ENCODE data around the gene ANKIB1.
"Not testable (repeated sequence)": the region's sequence is repeated elsewhere in the genome, so short reads cannot be mapped to it uniquely, and the experiment has no call there.

ANKIB1 gene

DNA sequence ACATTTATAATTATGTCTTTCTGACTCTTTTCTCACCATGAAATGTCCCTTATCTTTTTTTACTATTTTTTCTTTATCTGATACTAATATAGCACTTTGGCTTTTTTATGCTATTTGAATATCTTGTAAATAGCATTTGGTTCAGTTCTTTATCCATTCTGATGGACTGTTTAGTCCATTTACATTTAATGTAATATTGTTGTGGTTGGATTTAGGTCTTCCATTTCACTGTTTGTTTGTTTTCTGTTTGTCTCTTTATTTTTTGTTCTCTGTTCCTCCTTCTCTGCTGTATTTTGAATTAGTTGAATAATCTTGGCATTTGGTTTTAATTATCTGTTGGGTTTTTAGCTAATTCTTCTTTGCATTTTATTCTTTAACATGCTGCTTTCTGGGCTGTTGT, 89.8 kb downstream of the ANKIB1 start:
- DNase-seq: no peak

DNA sequence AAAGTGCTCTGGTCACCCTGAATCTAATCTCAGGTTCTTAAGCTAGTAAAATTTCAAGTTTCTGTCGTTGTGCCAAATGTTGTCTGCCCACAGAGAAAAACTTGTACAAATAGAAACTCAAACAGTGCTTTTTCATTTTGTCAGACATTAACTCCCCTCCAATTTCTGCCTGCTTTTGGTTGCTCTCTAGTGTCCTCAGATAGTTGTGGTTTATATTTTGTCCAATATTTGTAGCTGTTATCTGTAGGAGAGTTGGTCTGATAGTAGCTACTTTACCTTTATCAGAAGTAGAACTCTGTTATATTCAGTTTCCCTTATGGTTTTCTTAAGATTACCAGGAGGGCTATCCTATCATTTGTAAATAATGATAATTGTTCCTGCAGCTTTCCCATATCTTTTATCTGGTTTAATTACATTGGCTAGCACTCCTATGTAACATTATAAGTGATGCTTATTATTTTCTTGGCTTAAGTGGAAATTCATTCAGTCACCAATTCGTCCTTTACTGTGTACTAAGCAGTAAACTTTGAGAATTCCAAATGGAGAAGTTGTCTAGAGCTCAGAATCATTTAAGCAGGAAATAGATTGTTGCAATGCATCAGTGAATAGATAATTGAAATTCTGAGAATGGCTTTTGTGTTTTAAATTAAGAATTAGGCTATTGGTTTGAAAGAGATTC, 91.0 kb downstream of the ANKIB1 start:
- no peak for DNase-seq

DNA sequence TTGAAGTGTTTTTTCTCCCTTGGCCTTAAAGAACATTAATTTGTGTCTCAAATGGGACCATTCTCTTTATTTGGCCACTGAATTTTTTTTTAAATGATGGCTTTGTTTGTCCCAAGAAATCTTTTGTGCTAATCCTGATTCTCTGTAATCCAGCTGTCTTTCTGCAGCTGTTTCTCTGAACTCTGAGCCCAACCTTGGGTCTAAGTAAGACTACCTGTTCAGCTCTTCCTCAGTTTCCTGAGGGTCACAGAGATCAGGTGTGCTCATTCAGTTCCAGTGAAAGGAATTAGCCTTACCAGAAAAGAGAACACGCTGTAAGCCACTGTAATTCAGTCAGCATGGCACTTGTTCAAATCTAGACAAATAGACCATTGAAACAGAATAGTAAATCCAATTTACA, 94.2 kb downstream of the ANKIB1 start:
- no peak for DNase-seq

DNA sequence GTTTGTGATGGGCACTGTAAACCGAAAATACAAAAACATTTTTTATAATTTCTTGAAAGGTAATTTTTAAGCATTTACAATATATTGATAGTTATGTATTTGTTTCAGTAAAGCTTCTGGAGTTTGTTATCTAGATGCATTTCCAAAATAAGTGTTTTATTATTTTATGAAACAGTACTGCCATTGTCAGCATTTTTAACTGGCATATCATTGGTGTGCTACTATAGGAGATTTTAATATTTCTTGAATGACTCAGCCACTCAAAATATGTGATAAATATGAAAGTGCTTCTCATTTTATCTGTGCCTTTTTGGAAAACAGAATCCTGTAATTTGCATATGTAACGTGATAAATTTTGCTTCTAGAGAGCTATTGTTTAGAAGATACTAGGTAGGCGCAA, 97.9 kb downstream of the ANKIB1 start:
- no peak for DNase-seq

DNA sequence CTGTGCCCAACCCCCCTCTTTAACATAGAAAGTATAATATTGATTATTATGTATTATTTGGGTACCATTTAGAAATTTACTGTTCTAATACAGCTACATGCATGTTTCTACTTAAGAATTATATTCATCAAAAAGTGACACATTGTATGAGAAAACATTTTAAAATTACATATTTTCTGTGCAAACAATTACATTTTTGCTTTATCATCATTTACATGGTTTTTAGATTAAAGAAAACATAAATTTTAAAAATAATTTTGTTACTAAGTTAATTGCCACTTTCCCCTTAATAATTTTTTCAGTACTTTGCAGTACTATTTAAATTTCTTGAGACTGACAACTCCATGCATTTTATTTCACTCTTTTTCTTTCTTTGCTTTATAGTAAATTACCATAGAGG, 106.2 kb downstream of the ANKIB1 start:
- no peak for DNase-seq

DNA sequence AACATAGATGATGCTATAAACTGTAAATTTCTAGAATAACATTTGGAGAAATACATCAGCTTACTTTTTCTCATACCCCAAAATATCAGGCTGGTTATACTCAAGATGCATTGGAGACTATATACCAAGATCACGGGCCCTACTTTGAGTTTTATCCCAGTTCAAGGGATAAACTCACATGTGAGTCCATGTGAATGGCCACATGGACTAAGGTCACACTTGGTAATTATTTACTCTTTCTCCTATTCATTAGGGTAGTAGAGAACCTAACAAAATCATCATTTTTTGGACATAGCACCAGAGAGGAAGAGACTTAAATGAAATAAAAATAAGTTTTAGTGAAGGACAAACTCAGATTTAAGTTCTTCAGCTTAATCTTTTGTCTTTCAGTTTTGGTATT, 108.4 kb downstream of the ANKIB1 start:
- DNase-seq: no peak

DNA sequence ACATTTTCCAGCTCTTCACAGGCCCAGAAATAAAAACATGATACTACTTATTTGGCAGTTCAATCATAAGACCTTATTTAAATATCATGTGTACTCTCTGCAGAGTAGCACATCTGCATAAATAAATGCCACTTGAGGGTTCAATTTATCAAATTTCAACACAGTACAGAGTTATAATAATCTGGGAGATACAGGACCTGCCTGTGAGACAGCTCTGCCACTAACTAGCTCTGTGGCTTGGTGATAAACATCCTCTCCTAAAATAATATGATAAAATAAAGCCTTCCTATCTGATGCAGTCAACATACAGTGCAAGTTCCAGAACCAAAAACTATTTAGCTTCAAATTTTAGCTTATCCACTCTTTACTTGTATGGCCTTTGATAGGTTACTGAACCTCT, 110.6 kb downstream of the ANKIB1 start:
- DNase-seq: no peak

DNA sequence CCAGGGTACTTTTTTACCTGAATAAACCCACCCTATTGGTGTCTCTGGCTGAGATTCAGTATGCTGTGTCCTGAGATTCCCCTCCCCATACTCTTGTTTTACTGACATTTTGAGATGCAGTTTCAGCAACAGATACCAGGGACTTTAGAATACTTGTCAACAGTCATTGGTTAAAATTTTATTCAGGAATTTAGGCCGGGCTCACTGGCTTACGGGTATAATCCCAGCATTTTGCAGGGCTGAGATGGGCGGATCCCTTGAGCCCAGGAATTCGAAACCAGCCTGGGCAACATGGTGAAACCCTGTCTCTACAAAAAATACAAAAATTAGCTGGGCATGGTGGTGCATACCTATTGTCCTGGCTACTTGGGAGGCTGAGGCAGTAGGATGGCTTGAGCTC, 111.5 kb downstream of the ANKIB1 start:
- DNase-seq: no peak

DNA sequence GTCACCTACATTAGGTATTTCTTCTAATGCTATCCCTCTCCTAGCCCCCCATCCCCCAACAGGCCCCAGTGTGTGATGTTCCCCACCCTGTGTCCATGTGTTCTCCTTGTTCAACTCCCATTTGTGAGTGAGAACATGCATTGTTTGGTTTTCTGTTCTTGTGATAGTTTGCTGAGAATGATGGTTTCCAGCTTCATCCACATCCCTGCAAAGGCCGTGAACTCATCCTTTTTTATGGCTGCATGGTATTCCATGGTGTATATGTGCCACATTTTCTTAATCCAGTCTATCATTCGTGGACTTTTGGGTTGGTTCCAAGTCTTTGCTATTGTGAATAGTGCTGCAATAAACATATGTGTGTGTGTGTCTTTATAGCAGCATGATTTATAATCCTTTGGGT, 113.4 kb downstream of the ANKIB1 start:
- not testable (repeated sequence) for DNase-seq

DNA sequence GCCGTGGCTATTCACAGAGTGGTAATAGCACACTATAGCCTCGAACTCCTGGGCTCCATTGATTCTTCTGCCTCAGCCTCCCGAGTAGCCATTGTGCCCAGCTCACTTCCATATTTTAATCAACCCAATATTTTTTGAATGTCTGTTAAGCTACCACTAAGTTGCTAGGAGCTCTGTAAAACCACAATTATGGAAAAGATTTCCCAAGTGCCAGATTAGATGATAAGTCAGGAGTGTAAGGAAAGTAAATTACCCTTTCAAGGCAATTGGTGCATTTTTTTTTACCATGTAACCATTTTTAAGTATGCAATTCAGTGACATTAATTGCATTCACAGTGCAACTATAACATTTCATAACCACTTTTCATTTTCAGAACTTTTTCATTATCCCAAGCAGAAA, 114.0 kb downstream of the ANKIB1 start:
- no peak for DNase-seq

DNA sequence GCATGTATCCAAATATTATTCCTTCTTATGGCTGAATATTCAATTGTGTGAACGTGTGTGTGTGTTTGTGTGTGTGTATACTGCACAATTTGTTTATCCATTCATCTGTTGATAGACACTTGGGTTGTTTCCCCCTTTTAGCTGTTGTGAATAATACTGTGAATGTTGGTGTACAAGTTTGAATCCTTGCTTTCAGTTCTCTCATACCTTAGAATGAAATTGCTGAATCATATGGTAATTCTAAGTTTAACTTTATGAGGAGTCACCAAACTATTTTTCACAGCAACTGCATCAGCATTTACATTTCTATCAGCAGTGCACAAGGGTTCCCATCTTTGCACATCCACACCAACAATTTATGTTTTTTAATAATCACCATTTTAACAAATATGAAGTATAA, 114.6 kb downstream of the ANKIB1 start:
- no peak for DNase-seq

DNA sequence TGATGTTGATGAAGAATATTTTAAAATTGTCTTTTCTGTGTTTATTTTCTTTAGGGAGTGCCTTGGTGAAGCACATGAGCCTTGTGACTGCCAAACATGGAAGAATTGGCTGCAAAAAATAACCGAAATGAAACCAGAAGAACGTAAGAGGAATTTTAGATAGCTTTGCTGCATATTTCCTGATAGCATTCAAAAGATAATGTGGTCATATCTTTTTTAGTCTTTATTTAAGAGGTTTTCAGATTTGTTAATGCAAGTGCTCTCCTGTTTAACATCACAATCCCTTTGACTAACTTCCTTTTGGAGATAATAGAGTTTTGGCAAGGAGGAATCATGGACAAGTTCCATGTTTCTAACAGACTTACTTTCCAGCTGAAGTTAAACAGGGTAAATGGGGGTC, 116.4 kb downstream of the ANKIB1 start:
- no peak for DNase-seq

DNA sequence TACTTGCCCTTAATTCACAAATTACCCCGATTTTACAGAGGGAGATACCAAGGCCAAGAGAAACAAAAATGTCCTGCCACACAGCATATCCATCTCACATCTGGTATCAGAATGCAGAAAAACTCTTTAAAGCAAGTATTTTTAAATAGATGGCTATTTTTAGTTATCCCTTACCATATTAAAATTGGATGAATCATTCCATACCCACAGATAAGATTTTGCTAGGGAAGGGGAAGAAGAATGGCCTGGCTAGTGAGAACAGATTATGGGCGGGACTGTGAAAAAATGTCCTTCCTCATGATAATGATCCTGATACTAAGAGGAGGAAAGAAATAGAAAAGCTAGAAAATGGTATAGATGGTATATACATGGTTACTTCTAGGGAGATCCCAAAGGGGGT, 121.0 kb downstream of the ANKIB1 start:
- DNase-seq: no peak

DNA sequence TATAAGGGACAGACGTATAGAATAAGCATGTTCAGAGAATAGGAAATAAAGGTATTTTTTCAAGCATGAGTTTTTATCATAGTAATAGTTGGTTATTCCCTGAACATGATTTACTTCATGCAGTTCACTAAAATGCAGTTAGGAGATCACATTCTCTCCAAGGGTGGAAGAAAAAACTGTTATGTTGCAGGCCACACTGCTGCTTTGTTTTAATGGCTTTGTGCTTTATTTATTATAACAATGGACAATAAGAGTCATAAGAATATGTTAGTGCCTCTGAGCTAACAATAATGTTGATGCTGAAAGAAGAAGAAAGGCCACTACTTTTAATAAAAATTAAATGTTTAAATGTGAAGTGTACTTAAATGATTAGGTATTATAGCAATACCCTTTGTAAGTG, 123.0 kb downstream of the ANKIB1 start:
- no peak for DNase-seq

DNA sequence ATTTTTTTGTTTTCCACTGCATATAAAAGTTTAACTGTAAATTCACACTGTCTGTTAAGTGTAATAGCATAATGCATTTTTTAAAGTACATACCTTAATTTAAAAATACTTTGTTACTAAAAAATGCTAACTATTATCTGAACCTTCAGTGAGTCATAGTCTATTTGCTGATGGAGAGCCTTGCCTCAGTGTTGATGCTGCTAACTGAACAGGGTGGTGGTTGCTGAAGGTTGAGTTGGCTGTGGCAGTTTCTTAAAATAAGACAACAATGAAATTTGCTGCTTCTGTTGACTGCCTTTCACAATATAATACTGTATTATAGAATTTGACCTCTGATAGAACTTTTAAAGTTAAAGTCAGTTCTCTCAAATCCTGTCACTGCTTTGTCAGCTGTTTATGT, 129.2 kb downstream of the ANKIB1 start:
- no peak for DNase-seq

DNA sequence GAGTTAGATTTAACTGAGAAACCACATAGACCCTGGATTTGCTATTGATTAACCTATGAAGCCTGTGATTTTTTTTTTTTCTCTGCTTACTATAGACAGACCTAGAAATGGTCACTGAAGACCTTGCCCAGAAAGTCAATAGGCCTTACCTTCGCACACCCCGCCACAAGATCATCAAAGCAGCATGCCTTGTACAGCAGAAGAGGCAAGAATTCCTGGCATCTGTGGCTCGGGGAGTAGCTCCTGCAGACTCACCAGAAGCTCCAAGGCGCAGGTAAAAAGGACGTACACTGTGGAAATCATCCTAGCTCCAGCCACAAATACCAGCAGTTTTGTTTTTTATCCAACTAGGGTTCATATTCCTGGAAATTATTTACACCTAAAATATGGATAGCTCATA, 145.3 kb downstream of the ANKIB1 start:
- DNase-seq: no peak

DNA sequence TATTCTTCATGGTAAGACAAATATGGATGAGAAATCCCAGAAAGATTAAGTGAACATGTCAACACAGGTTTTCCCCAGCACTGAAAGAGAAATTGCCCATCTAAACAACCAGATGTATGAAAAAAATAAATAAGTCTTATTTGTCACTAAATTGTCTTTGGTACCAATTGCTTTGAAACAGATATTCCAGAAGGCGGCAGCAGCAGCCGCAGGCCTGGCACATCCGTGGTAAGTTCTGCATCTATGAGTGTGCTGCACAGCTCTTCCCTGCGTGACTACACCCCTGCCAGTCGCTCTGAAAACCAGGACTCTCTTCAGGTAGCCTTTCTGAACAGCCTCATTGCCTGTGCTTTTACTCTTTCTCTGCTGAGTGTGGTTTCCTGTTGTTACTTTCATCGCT, 151.8 kb downstream of the ANKIB1 start:
- no peak for DNase-seq

DNA sequence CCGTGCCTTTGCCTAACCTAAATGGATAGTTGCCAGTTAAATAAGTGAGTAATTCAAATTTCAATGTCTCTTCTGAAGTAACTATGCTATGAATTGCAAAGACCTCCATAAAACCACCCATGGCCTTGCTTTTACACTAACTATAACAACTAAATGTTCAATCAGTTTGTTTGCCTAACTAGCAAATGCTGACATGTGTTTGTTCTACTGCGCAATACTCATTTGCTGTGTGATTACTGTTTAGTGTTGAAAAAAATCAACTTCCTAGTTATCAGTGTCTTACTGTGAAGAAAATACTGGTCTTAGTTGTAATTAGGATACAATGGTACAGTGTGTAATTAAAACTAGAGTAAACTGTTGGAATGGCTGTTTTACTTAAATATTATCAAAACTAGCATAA, 154.2 kb downstream of the ANKIB1 start:
- no peak for DNase-seq

DNA sequence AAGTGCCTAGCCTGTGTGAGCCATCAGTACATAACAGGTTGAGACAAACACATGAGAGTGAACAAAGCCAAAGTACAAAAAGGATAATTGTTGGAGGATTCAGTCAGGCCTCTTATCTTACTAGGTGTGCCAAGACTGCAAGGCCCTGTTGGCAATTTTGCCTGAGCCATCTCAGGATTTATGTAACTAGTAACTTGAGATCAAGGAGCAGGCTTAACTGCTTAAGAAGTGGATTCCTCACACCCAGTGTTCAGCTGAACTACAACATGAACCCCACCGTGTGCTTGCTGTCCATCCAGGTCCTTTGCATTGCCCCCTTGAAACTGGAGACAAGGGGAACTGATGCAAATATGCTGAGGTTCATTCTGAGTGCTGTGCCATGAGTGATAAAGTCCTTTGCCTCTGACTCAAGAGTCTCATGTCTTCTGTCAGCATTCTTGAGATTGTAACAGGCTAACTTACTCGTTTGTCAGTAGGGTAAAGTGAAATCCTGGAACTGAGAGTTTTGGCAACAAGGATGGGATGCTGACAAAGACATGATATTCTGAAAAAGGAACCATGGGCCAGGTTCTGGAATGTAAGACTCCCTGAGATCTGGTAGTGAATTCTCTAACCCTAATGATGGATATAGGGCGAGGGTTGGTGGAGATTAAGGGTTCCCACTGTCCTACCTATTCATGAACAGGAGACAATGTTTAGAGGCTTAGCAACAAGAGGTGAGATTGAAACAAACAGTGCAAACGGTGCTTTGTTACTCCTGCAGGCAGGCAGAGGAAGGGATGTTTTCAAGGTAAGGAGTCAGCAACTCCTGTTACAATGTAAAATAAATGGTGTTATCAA, 157.4 kb downstream of the ANKIB1 start:
- no peak for DNase-seq

DNA sequence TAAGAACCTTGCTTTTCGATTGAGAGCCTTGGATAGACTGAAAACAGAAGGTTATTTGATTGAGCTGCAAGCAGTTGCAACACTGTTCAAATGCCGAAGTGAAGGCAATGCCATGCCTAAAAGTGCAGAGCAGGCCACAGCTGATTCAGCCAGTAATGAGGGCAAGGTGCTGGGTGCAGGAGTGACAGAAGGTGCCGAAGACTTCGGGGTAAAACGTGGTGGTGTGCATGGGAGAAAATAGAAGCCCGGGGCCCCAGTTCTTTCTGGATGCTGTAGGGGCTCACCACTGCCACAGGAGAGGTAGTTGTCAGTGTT, 157.9 kb downstream of the ANKIB1 start:
- no peak for DNase-seq

DNA sequence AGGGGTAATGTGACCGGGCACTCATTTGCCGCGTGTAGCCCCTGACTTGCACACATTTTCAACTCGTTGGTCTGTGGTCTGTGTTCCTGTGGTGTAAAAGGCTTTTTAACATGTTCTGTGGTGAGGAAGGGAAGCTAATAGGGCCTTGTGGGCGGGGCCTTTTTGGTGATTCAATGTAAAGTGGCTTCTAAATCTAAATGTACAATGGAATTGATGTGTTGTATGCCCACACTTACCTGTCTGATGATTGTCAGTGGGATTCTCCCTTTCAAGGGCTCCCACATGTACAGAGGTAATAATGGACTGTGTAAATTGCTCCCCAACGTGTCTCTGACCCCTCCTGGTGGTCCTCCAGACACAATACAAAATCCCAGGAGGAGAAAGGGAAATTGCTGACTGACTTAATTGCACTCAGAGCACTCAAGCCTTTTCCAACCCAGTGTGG, 158.4 kb downstream of the ANKIB1 start:
- no peak for DNase-seq

DNA sequence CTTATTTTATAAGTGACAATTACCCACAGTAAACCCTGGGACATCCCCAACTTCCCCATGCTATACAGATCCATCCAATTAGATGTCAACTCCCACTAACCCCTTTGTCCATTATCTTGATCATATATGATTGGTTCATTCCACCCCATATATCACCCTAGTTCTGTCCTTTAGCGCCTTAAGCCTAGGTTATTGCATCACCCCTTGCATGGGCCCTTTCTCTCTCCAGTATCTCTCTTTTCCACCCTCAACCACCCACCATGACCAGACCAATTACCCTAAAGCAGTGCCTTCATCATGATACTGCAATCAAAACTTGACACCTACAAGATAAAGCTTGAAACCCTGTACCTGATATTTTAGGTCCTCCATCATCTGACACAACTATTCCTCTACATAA, 163.6 kb downstream of the ANKIB1 start:
- no peak for DNase-seq

DNA sequence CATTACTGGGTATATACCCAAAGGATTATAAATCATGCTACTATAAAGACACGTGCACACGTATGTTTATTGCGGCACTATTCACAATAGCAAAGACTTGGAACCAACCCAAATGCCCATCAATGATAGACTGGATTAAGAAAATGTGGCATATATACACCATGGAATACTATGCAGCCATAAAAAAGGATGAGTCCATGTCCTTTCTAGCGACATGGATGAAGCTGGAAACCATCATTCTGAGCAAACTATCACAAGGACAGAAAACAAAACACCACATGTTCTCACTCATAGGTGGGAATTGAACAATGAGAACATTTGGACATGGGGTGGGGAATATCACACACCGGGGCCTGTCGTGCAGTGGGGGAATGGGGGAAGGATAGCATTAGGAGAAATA, 164.4 kb downstream of the ANKIB1 start:
- DNase-seq: not testable (repeated sequence)

DNA sequence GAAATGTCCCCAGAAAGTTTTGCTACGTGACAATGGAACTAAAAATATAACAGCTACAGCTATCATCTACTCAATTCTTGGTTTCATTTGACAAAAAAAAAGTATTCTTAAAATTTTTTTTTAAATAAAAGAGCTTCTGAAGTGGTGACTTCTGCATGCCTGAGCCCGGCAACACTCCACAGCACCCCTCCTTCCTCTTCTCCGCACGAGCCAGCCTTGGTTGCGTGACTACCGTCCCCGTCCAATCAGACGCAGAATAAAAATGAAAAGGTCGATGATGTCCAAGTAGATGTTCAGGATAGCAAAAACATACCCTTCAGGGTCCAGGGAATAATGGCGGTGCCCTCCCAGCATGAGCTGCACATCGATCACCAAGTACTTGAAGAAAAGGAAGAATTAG, 167.0 kb downstream of the ANKIB1 start:
- DNase-seq: no peak

DNA sequence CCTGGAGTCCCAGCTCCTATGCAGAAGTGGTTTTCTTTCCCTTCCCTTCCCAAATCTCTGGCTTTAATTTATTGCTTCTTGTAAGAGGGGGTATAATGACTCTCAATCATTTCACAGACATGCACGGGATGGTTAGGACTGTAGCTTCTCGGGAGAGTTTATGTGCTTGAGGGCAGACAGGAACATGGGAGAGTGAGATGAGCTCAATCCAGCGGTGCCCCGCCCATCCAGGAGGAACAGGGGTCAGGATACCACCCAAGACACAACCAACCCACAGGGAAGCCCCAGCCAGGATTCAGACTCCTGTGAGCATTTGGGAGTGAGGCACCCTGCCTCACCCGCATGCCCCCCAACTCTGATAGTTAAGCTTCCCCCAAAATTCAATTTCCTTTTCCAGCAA, 167.8 kb downstream of the ANKIB1 start:
- DNase-seq: no peak

All from inflammatory macrophage treated with lipopolysaccharide for 1 hour (primary cell).